Measurements from ENCODE around the gene GRB2. TPM values are rescaled to one million over a fixed set of nuclear protein-coding genes. Genes with fewer than 3 reads are reported as not detected.

Gene GRB2
- total RNA-seq, 1 donor, result 68.8 TPM

GRCh38 chr17:75318615-75319222 is 86.8 kb downstream of the GRB2 start:
- H3K4me3 ChIP-seq (ENCODE audit: insufficient read depth, low read length), result no peak overlapping the region
- H3K4me2 ChIP-seq (ENCODE audit: insufficient read depth, low read length), result no peak overlapping the region
- H3K36me3 ChIP-seq (ENCODE audit: insufficient read depth, low read length), result peaks cover 42% of the 10 kb centered on the region
- DNase-seq (ENCODE audit: insufficient read length, low spot score, missing footprints), result peak; percentile 39
- H3K27me3 ChIP-seq (ENCODE audit: insufficient read depth, low read length), result no peaks in the 10 kb centered on the region
- H3K79me2 ChIP-seq (ENCODE audit: insufficient read depth, low read length), result peaks cover 4% of the 10 kb centered on the region
- no peak for TF ChIP-seq CTCF (IDR thresholded peaks at IDR 0.05; ENCODE audit: extremely low read depth, low read depth, low read length)
- H2AFZ ChIP-seq (ENCODE audit: low read length), result no peak overlapping the region
- no peak overlapping the region for H3K27ac ChIP-seq (ENCODE audit: low read depth, low read length)
- H4K20me1 ChIP-seq (ENCODE audit: insufficient read depth, low read length), result peaks cover 7% of the 10 kb centered on the region
- H3K9me3 ChIP-seq (ENCODE audit: low read depth, low read length), result no peaks in the 10 kb centered on the region
- peaks cover 9% of the 10 kb centered on the region for H3K4me1 ChIP-seq (ENCODE audit: insufficient read depth, low read length)

- H3K9me3 ChIP-seq (ENCODE audit: low read depth, low read length), result no peaks in the 10 kb centered on the region
- H3K36me3 ChIP-seq (ENCODE audit: insufficient read depth, low read length), result peaks cover 42% of the 10 kb centered on the region
- peak; percentile 9 for DNase-seq (ENCODE audit: insufficient read length, low spot score, missing footprints)
- peaks cover 9% of the 10 kb centered on the region for H3K4me1 ChIP-seq (ENCODE audit: insufficient read depth, low read length)
- H3K27ac ChIP-seq (ENCODE audit: low read depth, low read length), result no peak overlapping the region
- H3K4me3 ChIP-seq (ENCODE audit: insufficient read depth, low read length), result no peak overlapping the region
- TF ChIP-seq CTCF (IDR thresholded peaks at IDR 0.05; ENCODE audit: extremely low read depth, low read depth, low read length), result no peak
- H4K20me1 ChIP-seq (ENCODE audit: insufficient read depth, low read length), result peaks cover 7% of the 10 kb centered on the region
- no peaks in the 10 kb centered on the region for H3K27me3 ChIP-seq (ENCODE audit: insufficient read depth, low read length)
- H3K4me2 ChIP-seq (ENCODE audit: insufficient read depth, low read length), result no peak overlapping the region
- no peak overlapping the region for H2AFZ ChIP-seq (ENCODE audit: low read length)
- H3K79me2 ChIP-seq (ENCODE audit: insufficient read depth, low read length), result peaks cover 4% of the 10 kb centered on the region
These were observed 87.3 kb downstream of the GRB2 start for GRCh38 chr17:75318211-75318610.

GRCh38 chr17:75317671-75318070 is 87.8 kb downstream of the GRB2 start:
- TF ChIP-seq CTCF (IDR thresholded peaks at IDR 0.05; ENCODE audit: extremely low read depth, low read depth, low read length), result no peak
- H3K27me3 ChIP-seq (ENCODE audit: insufficient read depth, low read length), result no peaks in the 10 kb centered on the region
- H3K79me2 ChIP-seq (ENCODE audit: insufficient read depth, low read length), result peaks cover 4% of the 10 kb centered on the region
- H2AFZ ChIP-seq (ENCODE audit: low read length), result no peak overlapping the region
- H3K9me3 ChIP-seq (ENCODE audit: low read depth, low read length), result no peaks in the 10 kb centered on the region
- no peak overlapping the region for H3K4me3 ChIP-seq (ENCODE audit: insufficient read depth, low read length)
- DNase-seq (ENCODE audit: insufficient read length, low spot score, missing footprints), result peak; percentile 17
- no peak overlapping the region for H3K27ac ChIP-seq (ENCODE audit: low read depth, low read length)
- no peak overlapping the region for H3K4me2 ChIP-seq (ENCODE audit: insufficient read depth, low read length)
- peaks cover 9% of the 10 kb centered on the region for H3K4me1 ChIP-seq (ENCODE audit: insufficient read depth, low read length)
- peaks cover 7% of the 10 kb centered on the region for H4K20me1 ChIP-seq (ENCODE audit: insufficient read depth, low read length)
- H3K36me3 ChIP-seq (ENCODE audit: insufficient read depth, low read length), result peaks cover 42% of the 10 kb centered on the region

- Histone ChIP-seq H3K9me3 (ENCODE audit: low read depth, low read length) (no peaks in the 10 kb centered on the region), H3K27me3 (ENCODE audit: insufficient read depth, low read length) (no peaks in the 10 kb centered on the region), H3K36me3 (ENCODE audit: insufficient read depth, low read length) (peaks cover 33% of the 10 kb centered on the region), H4K20me1 (ENCODE audit: insufficient read depth, low read length) (peaks cover 7% of the 10 kb centered on the region), H2AFZ (ENCODE audit: low read length) (no peak overlapping the region), H3K27ac (ENCODE audit: low read depth, low read length) (no peak overlapping the region), H3K79me2 (ENCODE audit: insufficient read depth, low read length) (peaks cover 2% of the 10 kb centered on the region), H3K4me1 (ENCODE audit: insufficient read depth, low read length) (peaks cover 9% of the 10 kb centered on the region), H3K4me2 (ENCODE audit: insufficient read depth, low read length) (no peak overlapping the region), H3K4me3 (ENCODE audit: insufficient read depth, low read length) (no peak overlapping the region)
- DNase-seq (ENCODE audit: insufficient read length, low spot score, missing footprints), result no peak
- TF ChIP-seq CTCF (IDR thresholded peaks at IDR 0.05; ENCODE audit: extremely low read depth, low read depth, low read length), result no peak
These were observed 89.2 kb downstream of the GRB2 start for GRCh38 chr17:75316253-75316652.

Measured in osteoblast (primary cell).